ENCODE data around the gene C1QTNF2.
"Not testable (repeated sequence)": the region's sequence is repeated elsewhere in the genome, so short reads cannot be mapped to it uniquely, and the experiment has no call there.

C1QTNF2 gene

GRCh38 chr5:160341309-160341870, 29.0 kb downstream of the C1QTNF2 start:
- no peak for DNase-seq (ENCODE audit: low read depth)

DNA sequence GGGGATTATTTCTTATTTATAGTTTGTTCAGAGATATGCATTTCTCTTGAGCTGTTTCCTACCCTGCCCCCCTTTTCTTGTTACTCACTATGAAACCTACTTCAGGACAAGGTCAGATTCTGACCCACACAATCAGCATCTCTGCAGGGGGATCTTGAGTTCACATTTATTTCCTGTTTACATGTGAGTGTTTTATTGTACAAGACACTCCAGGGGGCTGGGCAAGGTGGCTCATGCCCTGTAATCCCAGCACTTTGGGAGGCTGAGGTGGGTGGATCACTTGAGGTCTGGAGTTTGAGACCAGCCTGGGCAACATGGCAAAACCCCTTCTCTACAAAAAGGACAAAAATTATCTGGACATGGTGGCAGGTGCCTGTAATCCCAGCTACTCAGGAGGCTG, 29.9 kb downstream of the C1QTNF2 start:
- not testable (repeated sequence) for DNase-seq (ENCODE audit: low read depth)

DNA sequence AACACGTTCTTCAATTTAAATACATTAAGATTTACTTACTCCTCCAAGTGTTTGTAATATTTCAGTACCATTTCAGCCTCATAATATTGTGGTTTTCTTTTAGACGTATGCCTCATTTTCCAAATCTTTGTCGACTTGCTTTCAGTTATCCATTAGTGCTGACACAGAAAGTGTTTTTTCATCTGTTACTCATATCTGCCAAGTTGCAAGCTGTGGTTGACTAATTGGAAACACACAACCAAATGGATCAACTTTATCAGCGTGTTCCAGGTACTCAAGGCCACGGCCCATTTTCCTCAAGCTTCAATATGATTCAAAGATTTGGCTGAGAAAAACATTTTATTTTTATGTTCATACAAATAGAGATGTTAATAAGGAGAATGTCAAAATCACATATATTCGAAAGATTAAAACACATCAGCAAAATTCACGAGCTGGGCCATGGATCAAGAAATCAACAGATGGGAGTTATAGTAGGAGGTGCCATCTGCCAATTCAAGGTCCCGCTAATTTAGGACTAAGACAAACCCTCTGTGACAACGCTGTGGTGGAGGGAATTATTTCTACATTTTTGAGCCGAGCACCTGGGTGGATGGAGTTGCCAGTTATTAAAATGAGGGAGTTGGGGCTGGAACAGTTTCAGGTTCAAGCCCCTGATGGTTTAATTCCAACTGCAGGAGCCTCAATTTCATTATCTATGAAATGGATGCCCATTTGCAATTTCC, 30.9 kb downstream of the C1QTNF2 start:
- no peak for DNase-seq (ENCODE audit: low read depth)

DNA sequence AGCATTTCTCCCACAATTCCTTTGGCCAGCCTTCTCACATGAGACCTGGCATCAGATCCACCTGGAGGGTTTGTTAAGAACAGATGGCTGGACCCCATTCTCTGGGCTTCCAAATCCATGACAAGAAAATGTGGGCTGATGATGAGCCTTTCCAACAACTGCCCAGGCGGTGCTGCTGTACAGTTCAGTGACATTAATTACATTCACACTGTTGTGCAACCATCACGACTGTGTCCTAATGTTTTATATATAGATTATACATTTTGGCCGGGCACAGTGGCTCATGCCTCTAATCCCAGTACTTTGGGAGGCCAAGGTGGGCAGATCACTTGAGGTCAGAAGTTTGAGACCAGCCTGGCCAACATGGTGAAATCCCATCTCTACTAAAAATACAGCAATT, 35.7 kb downstream of the C1QTNF2 start:
- not testable (repeated sequence) for DNase-seq (ENCODE audit: low read depth)

DNA sequence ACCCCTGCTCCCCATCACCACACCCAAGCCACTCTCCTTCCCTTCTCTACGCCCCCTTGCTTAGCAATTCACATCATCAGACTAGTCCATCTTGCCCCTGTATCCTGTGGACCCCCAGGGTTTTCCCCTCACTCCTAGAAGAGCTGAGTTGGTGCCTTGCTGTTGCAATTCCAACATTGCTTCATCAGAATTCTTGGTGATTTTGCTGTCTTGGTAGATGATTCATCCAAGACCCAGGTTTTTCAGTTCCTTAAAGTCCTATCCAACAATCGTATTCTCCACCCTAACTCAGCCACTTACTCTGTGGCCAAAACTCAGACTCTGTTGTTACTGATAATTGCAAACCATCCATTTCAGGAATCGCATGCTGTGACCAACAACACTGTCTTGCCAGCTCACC, 36.7 kb downstream of the C1QTNF2 start:
- no peak for DNase-seq (ENCODE audit: low read depth)

DNA sequence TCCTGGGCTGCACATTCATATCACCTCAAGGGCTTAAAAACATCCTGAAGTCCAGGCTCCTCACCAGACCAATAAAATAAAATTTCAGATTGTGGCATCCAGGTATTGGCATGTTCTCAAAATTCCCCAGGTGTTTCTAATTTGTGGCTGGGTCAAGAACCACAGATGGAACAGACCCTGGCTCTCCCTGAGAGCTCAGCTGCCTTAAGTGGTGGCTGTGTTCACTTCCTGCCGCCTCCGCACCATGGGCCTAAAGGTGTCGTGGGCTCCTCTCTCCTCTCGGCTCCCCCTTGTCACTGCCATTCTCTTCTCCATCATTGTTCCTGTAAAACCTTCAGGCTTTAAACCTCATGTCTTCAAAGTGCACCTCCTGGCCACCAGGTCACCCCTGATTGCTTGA, 40.2 kb downstream of the C1QTNF2 start:
- DNase-seq (ENCODE audit: low read depth) = no peak

DNA sequence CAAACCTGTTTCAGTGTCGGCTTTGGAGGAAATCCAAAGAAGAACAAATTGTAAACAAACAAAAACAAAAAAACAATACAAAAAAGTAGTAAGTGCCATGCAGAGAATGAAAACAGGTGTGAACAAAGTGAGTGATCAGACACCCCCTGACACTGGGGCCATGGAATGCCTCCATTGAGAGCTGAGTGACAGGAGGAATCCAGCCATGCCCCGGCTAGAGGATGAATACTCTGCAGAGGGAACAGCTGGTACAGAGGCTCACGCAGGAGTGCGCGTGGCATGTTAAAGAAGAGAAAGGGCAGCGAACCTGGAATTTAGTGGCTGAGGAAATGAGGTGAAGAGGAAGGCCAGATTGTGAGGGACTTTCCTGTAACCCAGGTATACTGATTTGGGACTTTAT, 42.6 kb downstream of the C1QTNF2 start:
- DNase-seq (ENCODE audit: low read depth) = no peak

GRCh38 chr5:160326981-160327380, 43.4 kb downstream of the C1QTNF2 start:
- no peak for DNase-seq (ENCODE audit: low read depth)

- no peak for DNase-seq (ENCODE audit: low read depth)
These were observed 44.7 kb downstream of the C1QTNF2 start for GRCh38 chr5:160325716-160326115.

GRCh38 chr5:160324886-160325285, 45.5 kb downstream of the C1QTNF2 start:
- DNase-seq (ENCODE audit: low read depth) = no peak

GRCh38 chr5:160318409-160318808, 52.0 kb downstream of the C1QTNF2 start:
- DNase-seq (ENCODE audit: low read depth) = no peak

GRCh38 chr5:160317434-160317833, 53.0 kb downstream of the C1QTNF2 start:
- no peak for DNase-seq (ENCODE audit: low read depth)

DNA sequence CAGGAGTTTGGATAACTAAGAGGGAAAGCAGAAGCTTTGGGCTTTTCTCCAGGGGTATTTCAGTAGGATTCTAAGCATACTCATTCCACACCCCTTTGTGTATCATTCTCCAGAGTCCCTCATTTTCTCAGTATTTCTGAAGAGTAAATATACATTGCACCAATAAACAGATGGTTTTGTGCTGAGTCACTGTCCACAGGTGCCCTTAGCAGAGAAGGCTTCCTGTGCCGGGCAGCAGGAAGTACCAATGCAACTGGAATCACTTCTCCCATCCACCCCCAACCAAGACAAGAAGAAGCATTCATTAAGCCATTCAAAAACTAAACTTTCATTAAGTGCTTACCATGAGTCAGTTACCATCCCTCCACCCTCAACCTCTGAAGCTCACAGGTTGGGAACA, 54.5 kb downstream of the C1QTNF2 start:
- DNase-seq (ENCODE audit: low read depth) = peak; percentile 15

- DNase-seq (ENCODE audit: low read depth) = no peak
These were observed 57.3 kb downstream of the C1QTNF2 start for GRCh38 chr5:160312960-160313727.

DNA sequence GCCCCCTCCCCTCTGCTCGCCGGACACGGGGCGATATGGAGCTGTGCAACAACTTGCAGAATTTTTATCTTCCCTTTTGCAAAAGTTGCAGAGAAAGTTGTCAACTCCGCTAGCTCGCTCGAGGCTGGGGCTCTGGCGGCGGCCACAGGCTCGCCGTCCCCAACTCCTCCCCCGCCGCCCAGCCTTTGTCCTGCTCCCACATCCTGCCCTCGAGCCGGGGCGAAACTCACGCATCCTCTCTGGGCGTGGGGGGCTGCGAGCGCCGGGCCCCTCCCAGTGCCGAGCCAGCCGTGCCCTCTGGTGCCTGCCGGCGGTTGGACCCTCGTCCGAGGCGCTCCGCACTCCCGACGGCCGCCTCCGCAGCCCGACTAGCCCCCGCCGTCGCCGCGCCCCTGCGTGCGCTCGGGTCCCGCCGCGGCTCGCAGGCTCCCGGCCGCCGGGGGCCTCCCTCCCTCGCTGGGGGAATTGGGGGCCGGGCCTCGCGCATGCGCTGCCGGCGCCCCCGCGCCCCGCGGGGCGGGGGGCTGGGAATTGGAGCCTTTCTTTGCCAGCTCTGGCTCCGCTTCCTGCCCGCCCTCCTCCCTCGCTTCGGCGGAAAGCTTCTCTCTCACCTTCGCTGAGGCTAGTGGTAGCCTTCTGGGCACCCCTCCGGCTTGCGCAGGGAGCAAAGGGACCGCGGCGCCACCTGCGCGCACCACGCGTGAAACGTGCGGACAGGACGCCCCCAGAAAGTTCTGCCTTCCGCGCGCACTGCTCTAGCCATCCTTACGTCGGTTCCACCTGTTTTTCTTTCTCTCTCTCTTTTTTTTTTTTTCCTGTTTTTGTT, 58.1 kb downstream of the C1QTNF2 start, which contains the start of gene CCNJL:
TSS of gene CCNJL (minus strand) at position 431 of the 826 bp plus-strand sequence. CDS start 641 bp downstream, outside the sequence.
- DNase-seq (ENCODE audit: low read depth) = no peak

- no peak for DNase-seq (ENCODE audit: low read depth)
These were observed 58.8 kb downstream of the C1QTNF2 start for GRCh38 chr5:160311491-160312133.

- DNase-seq (ENCODE audit: low read depth) = no peak
These were observed 59.7 kb downstream of the C1QTNF2 start for GRCh38 chr5:160310552-160311295.

GRCh38 chr5:160310140-160310539, 60.3 kb downstream of the C1QTNF2 start:
- no peak for DNase-seq (ENCODE audit: low read depth)

DNA sequence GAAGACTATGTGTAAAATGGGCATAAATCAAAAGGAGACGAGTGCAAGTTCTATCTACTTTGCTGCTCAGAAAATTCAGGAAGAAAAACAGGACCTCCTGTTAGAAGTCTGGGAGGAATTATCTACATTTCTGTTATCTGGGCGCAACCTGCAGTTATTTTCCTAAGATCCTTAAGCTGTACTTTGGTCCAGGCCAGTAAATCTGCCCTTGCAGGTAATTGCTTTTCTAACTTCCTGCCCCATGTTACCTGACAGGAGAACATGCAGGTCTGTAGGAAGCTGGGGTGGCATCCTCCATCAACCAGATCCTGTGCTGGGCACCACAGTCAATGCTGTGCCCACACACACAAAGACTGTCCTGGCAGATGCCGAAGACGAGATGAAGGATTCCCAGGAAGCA, 63.7 kb downstream of the C1QTNF2 start:
- DNase-seq (ENCODE audit: low read depth) = no peak

GRCh38 chr5:160305319-160305718, 65.1 kb downstream of the C1QTNF2 start:
- DNase-seq (ENCODE audit: low read depth) = no peak

- DNase-seq (ENCODE audit: low read depth) = no peak
These were observed 66.7 kb downstream of the C1QTNF2 start for GRCh38 chr5:160303690-160304089.

Measured in CMK (cell line).